K562 (cell line): ENCODE measurements around the gene KCNJ9. TPM values are rescaled to one million over a fixed set of nuclear protein-coding genes. Genes with fewer than 3 reads are reported as not detected.
A peak's percentile ranks its signal among the peaks of the same experiment; 100 is the strongest.

Source experiments
- ATAC-seq: fragments of 200-7000 bp; cut with Tn5 transposase; 3 replicates; pipeline ENCODE4 v1.9.1; 2020; ENCODE audit warnings: moderate library complexity
- BruUV-seq: library from RNA; stranded (reverse); fragments of 400-500 nt; replicated peaks from 2 replicates; lab custom pipeline; 2021; lab: Mats Ljungman, UMichigan
- CTCF ChIA-PET: fragments of 300-600 bp; formaldehyde crosslinking; extraction: SDS; loops from one replicate; lab custom pipeline; 2021; ENCODE audit warnings: low intra/inter-chr PET ratio; lab: Yijun Ruan, JAX
- POLR2A ChIA-PET: fragments of 300-600, 350-650 bp; sonication (Branson Sonifier 250); formaldehyde crosslinking; extraction: SDS; loops from one replicate; lab custom pipeline; 2021; ENCODE audit warnings: antibody characterized with exemption, inconsistent platforms; lab: Yijun Ruan, JAX
- DNase-seq, 4 experiments: peaks; one replicate each; pipeline versions ENCODE4 v3.0.0 to v3.0.0-alpha.2; 2011 to 2018; ENCODE audit warnings: low spot score in 3 of 4, mixed read lengths in 3 of 4; ENCODE audit errors: extremely low read depth in 1 of 4
- FAIRE-seq: peaks from 2 replicates; lab custom pipeline; 2011; peaks lifted over from hg19 to GRCh38; lab: Jason Lieb, UNC
- H2AFZ ChIP-seq: 2 replicates; pipeline ENCODE4 v1.6.0; 2011; ENCODE audit warnings: low read depth, low read length, control low read depth, inconsistent platforms
- H3K27ac ChIP-seq: fragments of 200-600 bp; 3 replicates; pipeline ENCODE4 v1.8.0; 2011; ENCODE audit warnings: low read depth, mild to moderate bottlenecking, control low read depth, inconsistent platforms, low read length, moderate library complexity, mixed read lengths; ENCODE audit errors: extremely low read depth
- H3K27me3 ChIP-seq, 2 experiments: fragments of 300-600 bp in 1 of 2; 2 replicates in 1 of 2; 3 replicates in 1 of 2; pipeline versions ENCODE4 v1.6.0 to v1.8.0; 2011; ENCODE audit warnings: inconsistent platforms in 2 of 2, low read length in 2 of 2, mild to moderate bottlenecking in 1 of 2, mixed read lengths in 1 of 2, moderate library complexity in 1 of 2; ENCODE audit not compliant: control insufficient read depth in 2 of 2, insufficient read depth in 2 of 2
- H3K36me3 ChIP-seq: fragments of 300-600 bp; 3 replicates; pipeline ENCODE4 v1.8.0; 2011; ENCODE audit warnings: mild to moderate bottlenecking, low read length, inconsistent platforms; ENCODE audit not compliant: control insufficient read depth, insufficient read depth
- H3K4me1 ChIP-seq, 2 experiments: fragments of 200-600 bp in 1 of 2; replicated peaks in 1 of 2; 2 replicates in 1 of 2; 3 replicates in 1 of 2; pipeline versions ENCODE4 v1.5.1 to v1.8.0; 2011; ENCODE audit warnings: inconsistent platforms in 2 of 2, low read length in 2 of 2, mild to moderate bottlenecking in 1 of 2, mixed read lengths in 1 of 2, moderate library complexity in 1 of 2; ENCODE audit not compliant: control insufficient read depth in 2 of 2, insufficient read depth in 2 of 2
- H3K4me2 ChIP-seq: 2 replicates; pipeline ENCODE4 v1.6.1; 2011; ENCODE audit warnings: low read length, control low read depth, inconsistent platforms, mixed read lengths; ENCODE audit not compliant: insufficient read depth
- H3K4me3 ChIP-seq: fragments of 200-600 bp; sonication (generic), shearing (Covaris generic); 2 replicates; pipeline ENCODE4 v1.5.1; 2016; ENCODE audit warnings: control low read depth, inconsistent platforms
- H3K79me2 ChIP-seq: fragments of 200-600 bp; 3 replicates; pipeline ENCODE4 v1.8.0; 2011; ENCODE audit warnings: low read length, inconsistent platforms; ENCODE audit not compliant: control insufficient read depth, insufficient read depth
- H3K9ac ChIP-seq, 2 experiments: 2 replicates each; pipeline versions ENCODE4 v1.6.0 to v1.6.1; 2011; ENCODE audit warnings: low read depth in 2 of 2, low read length in 2 of 2, control low read depth in 1 of 2, inconsistent platforms in 1 of 2, mild to moderate bottlenecking in 1 of 2, mixed read lengths in 1 of 2; ENCODE audit not compliant: insufficient read depth in 1 of 2
- H3K9me1 ChIP-seq: one replicate; pipeline ENCODE4 v1.6.0; 2011; ENCODE audit warnings: inconsistent platforms, mild to moderate bottlenecking, low read length, moderate library complexity; ENCODE audit not compliant: control insufficient read depth, insufficient read depth
- H3K9me3 ChIP-seq: replicated peaks from 2 replicates; pipeline ENCODE4 v1.5.1; 2011; ENCODE audit warnings: low read depth, low read length, inconsistent platforms; ENCODE audit not compliant: control insufficient read depth, insufficient read depth
- H4K20me1 ChIP-seq: replicated peaks from 2 replicates; pipeline ENCODE4 v1.6.1; 2011; ENCODE audit warnings: low read length, inconsistent platforms, mixed read lengths; ENCODE audit not compliant: control insufficient read depth, insufficient read depth
- BCOR ChIP-seq: fragments of 450-650 bp; IDR thresholded peaks from 2 replicates; pipeline ENCODE4 v1.6.1; 2016
- LEF1 ChIP-seq: fragments of 450-650 bp; IDR thresholded peaks from 2 replicates; pipeline ENCODE4 v1.6.1; 2016; ENCODE audit warnings: mild to moderate bottlenecking
- MXI1 ChIP-seq: IDR thresholded peaks from 2 replicates; pipeline ENCODE4 v1.6.1; 2011; ENCODE audit warnings: low read depth, mild to moderate bottlenecking, improper control_type of control experiment, low read length
- RBM25 ChIP-seq: fragments of 200-400 bp; formaldehyde crosslinking; IDR thresholded peaks from 2 replicates; pipeline ENCODE4 v1.6.1; 2018; ENCODE audit warnings: low read length, low read depth, moderate library complexity; ENCODE audit not compliant: severe bottlenecking
- ZNF121 ChIP-seq: sonication (generic); formaldehyde crosslinking; conservative IDR thresholded peaks from 2 replicates; pipeline ENCODE4 v1.8.0; 2022; ENCODE audit warnings: missing genetic modification reagents
- WGBS: fragments of 100-300 bp; shearing (Covaris generic); methylation state at CpG from one replicate; pipeline ENCODE4 v1.1.6; 2016; ENCODE audit warnings: low coverage, mixed read lengths; ENCODE audit not compliant: insufficient coverage; ENCODE audit errors: missing lambda C conversion rate; 5-methylcytosine and 5-hydroxymethylcytosine counted together
- in situ Hi-C: fragments of 300-500 bp; cut with MboI; formaldehyde crosslinking; loops from 4 replicates; pipeline ENCODE4 v1.15.0; 2018; ENCODE audit warnings: inconsistent platforms, mixed read lengths
- intact Hi-C: fragments of 100-400 bp; cut with micrococcal nuclease; formaldehyde crosslinking; loops from 2 replicates; pipeline ENCODE4 v1.14.2; 2022
- polyA plus RNA-seq, 8 experiments: library from polyadenylated mRNA; depleted of rRNA in 4 of 8; stranded (reverse) in 5 of 8; unstranded in 3 of 8; fragments of >200 nt; fragmentation: Nextera tagmentation in 2 of 8; fragmentation: Illumina TruSeq in 1 of 8; extraction: Ambion mirVana in 2 of 8; extraction: Trizol in 1 of 8; gene quantifications; 2 replicates each; pipeline versions ENCODE4 v1.2.1 to v1.2.3, GENCODE V29; 2011 to 2014; ENCODE audit warnings: inconsistent platforms in 1 of 8, missing spikeins in 1 of 8
- total RNA-seq, 7 experiments: library from RNA; depleted of rRNA in 6 of 7; stranded (reverse); fragments of >200 nt in 6 of 7; fragmentation: Illumina TruSeq in 2 of 7; extraction: Trizol in 2 of 7; gene quantifications; 2 replicates each; pipeline versions ENCODE4 v1.2.1 to v1.2.3, GENCODE V29; 2011 to 2021; ENCODE audit warnings: low replicate concordance in 1 of 7

Gene KCNJ9
- total and polyA plus RNA-seq, 9 of the 15 experiments (the other 6 are each of a cell fraction or from before 2014, with no cell fraction given), result not detected

DNA sequence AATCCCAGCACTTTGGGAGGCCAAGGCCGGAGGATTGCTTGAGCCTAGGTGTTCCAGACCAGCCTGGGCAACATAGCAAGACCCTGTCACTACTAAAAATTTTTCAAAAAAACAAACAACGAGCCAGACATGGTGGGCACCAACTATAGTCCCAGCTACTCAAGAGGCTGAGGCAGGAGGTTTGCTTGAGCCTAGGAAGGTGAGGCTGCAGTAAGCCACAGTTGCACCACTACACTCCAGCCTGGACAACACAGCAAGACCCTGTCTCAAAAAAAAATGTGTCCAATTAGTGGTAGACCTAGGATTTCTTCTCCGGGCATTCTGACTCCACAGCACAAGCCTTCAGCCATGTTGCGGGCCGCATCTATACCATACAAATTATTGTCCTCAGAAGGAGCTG, 23.8 kb downstream of the KCNJ9 start:
- no peaks in the 10 kb centered on the region for H3K9me3 ChIP-seq
- no peak for TF ChIP-seq MXI1
- peak; percentile 92 for TF ChIP-seq ZNF121
- ATAC-seq, result no peak
- no TSS peak for BruUV-seq
- no peak overlapping the region for H3K9ac ChIP-seq
- H3K4me3 ChIP-seq, result no peak overlapping the region
- no peak overlapping the region for H3K27ac ChIP-seq
- POLR2A ChIA-PET, result interaction anchor here (0.6 to 1.1 kb wide), 2 partner anchors 20 to 104 kb away, joined by 3 read pairs; no protein-coding TSS in a partner anchor
- in situ Hi-C loops, result loop anchor here (10.0 kb wide), 1 partner anchor 270 kb away; no protein-coding TSS in a partner anchor
- no peak overlapping the region for H2AFZ ChIP-seq
- 45% methylated on average over 5 of the region's 5 CpGs for WGBS
- peaks cover 0 to 11% of the 10 kb centered on the region in 2 experiments; a peak in 2 of 5 replicates for H3K27me3 ChIP-seq
- H3K4me2 ChIP-seq, result no peak overlapping the region
- intact Hi-C loops, result no loop called here
- no peaks in the 10 kb centered on the region for H3K9me1 ChIP-seq
- H4K20me1 ChIP-seq, result no peaks in the 10 kb centered on the region
- peaks cover 11 to 12% of the 10 kb centered on the region in 2 experiments; a peak in 4 of 5 replicates for H3K4me1 ChIP-seq
- no peak for FAIRE-seq
- H3K36me3 ChIP-seq, result no peaks in the 10 kb centered on the region
- CTCF ChIA-PET, result no interaction called here
- no peak for DNase-seq
- H3K79me2 ChIP-seq, result no peaks in the 10 kb centered on the region

DNA sequence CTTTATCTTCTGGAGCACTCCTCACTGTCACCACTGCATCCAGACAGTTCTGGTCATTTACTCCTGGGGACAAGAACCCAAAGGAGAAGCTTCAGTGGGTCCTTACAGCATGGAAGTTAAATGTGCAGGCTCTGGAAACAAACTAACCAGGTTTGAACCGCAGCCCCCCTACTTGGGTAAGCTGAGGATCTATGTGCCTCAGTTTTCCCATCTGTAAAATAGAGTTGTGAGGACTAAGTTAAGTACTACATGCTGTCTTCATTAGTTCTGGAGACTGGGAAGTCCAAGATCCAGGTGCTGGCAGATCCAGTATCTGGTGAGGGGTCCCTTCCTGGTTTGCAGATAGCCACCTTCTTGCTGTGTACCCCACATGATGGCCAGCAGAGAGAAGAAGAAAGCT, 26.2 kb downstream of the KCNJ9 start:
- Histone ChIP-seq H3K9me1 (no peaks in the 10 kb centered on the region), H3K79me2 (no peaks in the 10 kb centered on the region), H3K27ac (no peak overlapping the region; the same call in 2 of the 3 replicates), H3K9me3 (no peaks in the 10 kb centered on the region), H3K4me1 (peaks cover 0 to 6% of the 10 kb centered on the region in 2 experiments; a peak in 3 of 5 replicates), H4K20me1 (no peaks in the 10 kb centered on the region), H3K36me3 (no peaks in the 10 kb centered on the region), H3K9ac (no peak overlapping the region), H3K27me3 (peaks cover 3 to 26% of the 10 kb centered on the region in 2 experiments; a peak in 4 of 5 replicates), H3K4me2 (no peak overlapping the region), H3K4me3 (no peak overlapping the region), H2AFZ (no peak overlapping the region)
- no peak for TF ChIP-seq LEF1
- TF ChIP-seq BCOR, result 0 out of 2 replicates have a peak, but pooled peaks have one; percentile 23
- peak; percentile 59 for TF ChIP-seq RBM25
- no peak for FAIRE-seq
- in situ Hi-C loops, result loop anchor here (10.0 kb wide), 1 partner anchor 267 kb away; no protein-coding TSS in a partner anchor
- BruUV-seq, result no TSS peak
- ChIA-PET CTCF (no interaction called here), POLR2A (interaction anchor here (0.6 kb wide), 1 partner anchor 155 kb away, joined by 3 read pairs; the partner anchor contains the start of gene DCAF8)
- no peak for ATAC-seq
- DNase-seq, result no peak
- WGBS, result 0% methylated on average over 1 of the region's 1 CpG
- intact Hi-C loops, result no loop called here
